Right lobe of liver (tissue), 4 donors: Measurements from ENCODE around the gene CA9.

Experiments used
- CTCF ChIP-seq, 4 donors: fragments of 200-600 bp in 3 of 4; fragments of 450-650 bp in 1 of 4; IDR thresholded peaks; one replicate each; pipeline versions ENCODE4 v1.5.1 to v1.8.0; 2016 to 2022; ENCODE audit warnings: antibody characterized with exemption in 4 of 4, mild to moderate bottlenecking in 2 of 4
- POLR2A ChIP-seq: fragments of 450-650 bp; IDR thresholded peaks from one replicate; pipeline ENCODE4 v1.6.1; 2017; ENCODE audit warnings: antibody characterized with exemption, mild to moderate bottlenecking
- donor health status: DM: no; HTN: no; CAD: no.
- donor health status: DM: no; HTN: no; CAD: no.
- donor health status: DM: no; HTN: yes; CAD: no.

DNA sequence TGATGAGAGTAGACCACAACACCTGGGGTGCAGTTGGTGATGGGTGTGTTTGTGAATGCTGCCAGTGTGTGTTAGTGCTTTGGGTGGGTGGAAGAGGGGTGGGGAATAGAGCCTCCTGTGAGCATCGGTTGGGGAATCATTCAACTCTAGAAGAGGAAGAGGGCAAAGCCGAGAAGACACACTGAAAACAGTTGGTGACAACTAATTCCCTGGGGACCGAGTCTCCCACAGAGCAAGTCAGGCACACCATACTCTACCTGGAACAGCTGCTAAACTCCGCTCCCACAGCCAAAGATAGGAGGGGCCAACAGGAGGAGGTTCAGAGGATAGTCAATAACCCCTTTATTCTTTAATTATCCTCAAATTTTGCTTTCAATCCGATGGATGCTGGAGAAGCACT is 7.2 kb upstream of the CA9 start:
- no peak for TF ChIP-seq CTCF (IDR thresholded peaks at IDR 0.05)
- no peak for TF ChIP-seq POLR2A
